Stimulated activated CD4-positive, alpha-beta T cell treated with anti-CD3 and anti-CD28 coated beads, Interleukin-15, amount 100 ng/mL, for 48 hours (primary cell): Measurements from ENCODE around the gene CNKSR2.

Experiments
- DNase-seq, 2 donors: peaks; one replicate each; pipeline ENCODE4 v3.0.0-alpha.2; 2020; ENCODE audit warnings: low read depth in 2 of 2

CNKSR2 gene

GRCh38 chrX:21610168-21610567 is 235.9 kb downstream of the CNKSR2 start:
- DNase-seq, result no peak

DNA sequence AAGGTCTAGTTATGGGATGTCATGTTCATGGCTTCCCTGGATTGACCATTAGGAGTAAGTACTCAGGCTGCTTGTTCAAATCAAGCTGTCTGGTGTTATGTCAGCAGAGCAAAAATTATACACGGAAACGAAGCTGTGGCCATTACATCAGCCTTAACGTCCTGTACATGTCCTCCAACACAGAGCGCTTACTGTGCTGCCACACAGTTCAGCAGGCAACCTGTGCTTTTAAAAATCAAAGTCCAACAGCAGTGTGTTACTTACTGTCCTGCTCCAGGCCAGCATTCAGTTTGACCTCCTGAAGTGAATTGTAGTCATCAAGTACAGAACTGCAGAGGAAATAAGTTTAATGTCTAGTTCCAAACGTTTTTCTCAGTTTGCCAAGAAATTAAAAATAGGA is 237.9 kb downstream of the CNKSR2 start:
- DNase-seq, result no peak

DNA sequence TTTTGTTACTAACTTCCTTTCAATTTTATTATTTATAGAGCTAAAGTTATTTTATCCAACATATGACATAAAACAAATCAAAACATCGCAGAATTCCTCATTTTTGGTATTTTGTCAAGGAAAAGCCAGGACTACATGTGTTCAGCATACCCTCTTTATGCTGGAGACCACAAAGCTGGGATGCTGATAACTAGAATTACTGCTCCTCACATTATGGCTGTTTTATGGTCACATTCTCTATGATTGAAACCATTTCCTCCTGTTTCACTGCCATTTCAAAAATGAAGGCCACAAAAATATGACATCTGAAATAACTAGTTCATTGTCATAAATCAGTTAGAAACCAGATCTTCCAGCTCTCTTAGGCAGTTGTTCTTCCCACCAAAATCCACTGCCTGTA is 242.2 kb downstream of the CNKSR2 start:
- no peak for DNase-seq

DNA sequence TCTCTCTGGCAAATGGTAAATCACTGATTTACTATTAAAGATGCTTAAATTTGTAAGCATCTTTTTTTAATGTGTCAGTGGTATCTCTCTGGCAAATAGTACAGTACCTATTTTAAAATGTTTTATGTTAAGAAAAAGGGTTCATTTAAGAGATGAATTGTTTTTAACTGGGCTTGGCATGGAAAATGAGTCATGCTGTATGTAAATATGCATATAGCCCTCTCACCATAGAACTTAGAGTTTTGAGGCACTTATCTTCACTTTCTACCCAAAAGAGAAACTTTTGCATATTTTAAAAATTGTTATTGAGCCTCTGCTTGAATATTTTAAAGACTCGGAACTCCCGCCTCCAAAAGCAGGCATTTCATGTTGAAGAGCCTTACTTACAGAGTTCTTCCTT is 246.0 kb downstream of the CNKSR2 start:
- no peak for DNase-seq

DNA sequence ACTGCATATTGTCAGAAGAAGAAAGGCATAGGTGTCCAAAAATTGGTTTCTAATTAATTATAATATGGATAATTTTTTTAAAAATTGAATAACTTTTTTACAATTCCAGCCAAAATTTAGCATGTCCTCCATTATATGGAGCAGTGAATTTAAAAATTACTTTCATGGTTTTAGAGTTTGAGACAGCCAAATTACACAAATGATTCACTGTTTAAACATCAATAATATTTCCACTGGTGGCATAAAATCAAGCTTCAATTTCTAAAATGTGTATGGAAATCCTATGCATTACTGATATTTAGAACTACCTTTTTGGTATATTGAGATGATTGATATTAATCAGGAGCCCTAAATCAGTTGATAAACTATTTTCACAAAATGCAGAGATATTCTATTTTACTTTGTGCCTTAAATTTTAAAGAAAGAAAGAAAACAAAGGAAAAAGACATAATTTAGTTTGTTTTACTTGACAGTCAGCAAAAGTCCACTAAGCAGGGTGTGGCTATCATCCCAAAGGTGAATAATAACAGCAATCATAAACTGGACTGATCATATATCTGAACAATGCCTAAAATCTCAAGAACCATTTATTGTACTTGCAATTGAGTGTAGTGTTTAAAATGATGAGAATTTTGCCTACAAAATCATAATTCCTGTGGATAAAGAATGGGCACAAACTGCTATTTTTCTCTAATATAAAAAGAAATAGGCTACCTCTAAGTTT is 249.7 kb downstream of the CNKSR2 start:
- DNase-seq, result no peak

DNA sequence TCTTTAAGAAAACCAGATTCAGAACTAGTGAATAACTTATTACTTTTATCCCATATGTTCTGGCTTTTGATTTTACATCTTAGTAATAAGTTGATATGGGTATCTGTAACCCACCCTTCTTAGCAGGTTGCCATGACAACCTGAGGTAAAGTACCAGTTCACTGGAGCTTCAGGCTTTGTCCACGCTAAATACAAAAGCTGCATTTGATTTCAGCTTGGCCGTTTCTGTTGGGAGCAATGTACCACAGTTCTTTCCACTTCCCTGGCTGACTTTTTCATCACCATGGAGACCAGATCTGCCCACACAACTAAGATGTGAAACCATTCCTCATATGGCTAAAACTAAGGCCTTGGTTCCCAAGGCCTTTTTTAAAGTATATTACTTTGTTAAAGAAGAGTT is 257.8 kb downstream of the CNKSR2 start:
- DNase-seq, result no peak

GRCh38 chrX:21638311-21638710 is 264.1 kb downstream of the CNKSR2 start:
- DNase-seq, result no peak

DNA sequence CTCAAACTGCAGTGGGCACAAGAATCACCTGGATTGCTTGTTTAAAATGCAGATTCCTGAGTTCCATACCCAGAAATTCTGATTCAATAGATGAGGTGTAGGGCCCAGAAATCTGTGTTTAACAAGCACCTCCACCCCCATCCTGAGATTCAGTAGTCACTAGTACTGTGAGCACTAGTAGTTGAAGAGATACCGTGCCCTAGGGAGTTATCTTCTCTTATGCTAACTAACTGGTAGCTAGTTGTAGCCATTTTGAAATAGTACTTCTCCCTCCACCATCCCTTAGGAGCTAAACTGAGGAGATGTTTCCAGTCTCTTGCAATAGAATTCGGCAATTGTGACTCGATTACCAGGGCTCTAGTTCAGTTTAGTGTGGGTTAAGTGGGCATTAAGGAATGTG is 265.6 kb downstream of the CNKSR2 start:
- no peak for DNase-seq

DNA sequence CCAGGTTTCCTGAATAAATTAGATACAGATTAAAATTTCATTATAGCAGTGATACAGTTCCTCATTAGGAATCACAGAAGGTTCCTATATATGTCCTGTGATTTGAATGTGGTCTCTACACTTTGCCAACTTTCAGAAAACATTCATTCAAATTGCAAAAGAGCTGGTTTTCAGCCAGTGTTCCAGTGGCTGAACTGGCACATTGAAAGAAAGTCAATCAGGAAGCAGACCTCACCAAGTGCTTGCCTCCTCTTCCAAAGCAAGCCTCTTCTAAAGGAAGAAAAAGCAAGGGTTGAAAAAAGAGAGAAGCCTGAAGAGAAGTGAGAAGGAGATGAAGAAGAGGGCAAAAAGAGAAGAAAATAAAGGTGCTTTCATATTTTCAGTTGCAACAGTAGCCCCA is 271.2 kb downstream of the CNKSR2 start:
- DNase-seq, result no peak

GRCh38 chrX:21645886-21646285 is 271.7 kb downstream of the CNKSR2 start:
- no peak for DNase-seq

DNA sequence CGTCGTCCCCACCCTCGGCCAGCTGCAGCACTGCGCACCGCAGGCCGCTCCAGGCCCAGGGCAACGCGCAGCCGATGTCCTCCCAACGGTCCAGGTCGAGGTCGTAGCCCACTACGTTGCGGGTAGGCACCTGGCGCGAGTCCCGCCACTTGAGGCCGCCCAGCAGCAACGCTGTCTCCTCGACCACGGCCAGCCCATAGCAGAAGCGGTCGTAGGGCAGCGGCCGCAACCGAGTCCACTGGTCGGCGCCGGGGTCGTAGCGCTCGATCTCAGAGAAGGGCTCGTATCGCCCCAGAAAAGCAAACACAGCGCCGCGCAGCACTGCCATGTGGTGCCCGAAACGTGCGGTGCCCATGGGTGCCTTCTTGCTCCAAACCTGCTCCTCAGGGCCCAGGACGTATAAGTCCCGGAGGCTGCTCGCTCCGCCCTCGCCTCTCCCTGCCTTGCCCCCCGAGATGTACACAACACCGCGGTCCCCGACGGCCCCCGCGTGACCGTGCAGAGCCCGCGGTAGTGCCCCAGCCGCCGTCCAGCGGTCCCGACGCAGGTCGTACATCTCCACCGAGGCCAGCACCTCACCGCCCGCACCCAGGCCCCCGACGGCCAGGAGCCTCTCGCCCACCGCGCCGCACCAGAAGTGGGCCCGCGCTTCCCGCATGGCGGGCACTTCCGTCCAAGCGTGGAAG is 281.8 kb downstream of the CNKSR2 start:
- no peak for DNase-seq

DNA sequence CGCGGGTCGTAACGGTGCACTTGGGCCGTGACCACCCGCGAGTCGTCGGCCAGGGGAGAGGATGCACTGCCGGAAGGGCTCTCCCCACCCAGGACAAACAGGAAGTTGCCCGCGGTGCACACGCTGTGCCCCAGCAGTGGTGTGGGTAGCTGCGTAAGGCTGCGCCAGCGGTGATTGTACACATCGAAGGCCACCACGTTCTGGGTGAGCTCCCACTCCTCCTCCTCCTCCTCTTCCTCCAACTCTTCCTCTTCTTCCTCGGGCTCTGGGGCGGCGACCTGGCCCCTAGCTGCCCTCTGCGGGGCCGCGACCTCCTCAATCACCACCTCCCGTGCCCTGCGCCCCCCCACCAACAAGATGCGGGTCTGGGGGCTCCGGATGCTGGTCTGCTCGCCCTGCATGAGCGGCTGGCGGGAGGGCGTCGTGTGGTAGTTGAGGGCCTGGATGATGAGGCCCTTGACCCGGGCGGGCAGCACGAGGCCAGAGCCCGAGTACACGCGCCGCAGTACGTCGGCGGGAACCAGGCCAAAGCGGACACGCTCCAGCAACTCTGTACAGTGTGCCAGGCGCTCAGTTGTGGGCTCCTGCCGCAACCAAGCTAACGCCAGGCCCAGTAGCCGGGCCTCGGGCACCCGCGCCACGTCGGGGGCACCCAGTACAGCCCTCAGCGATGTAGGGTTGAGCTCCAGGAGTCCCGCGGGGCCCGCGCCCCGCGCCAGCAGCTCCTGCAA is 282.5 kb downstream of the CNKSR2 start:
- no peak for DNase-seq

DNA sequence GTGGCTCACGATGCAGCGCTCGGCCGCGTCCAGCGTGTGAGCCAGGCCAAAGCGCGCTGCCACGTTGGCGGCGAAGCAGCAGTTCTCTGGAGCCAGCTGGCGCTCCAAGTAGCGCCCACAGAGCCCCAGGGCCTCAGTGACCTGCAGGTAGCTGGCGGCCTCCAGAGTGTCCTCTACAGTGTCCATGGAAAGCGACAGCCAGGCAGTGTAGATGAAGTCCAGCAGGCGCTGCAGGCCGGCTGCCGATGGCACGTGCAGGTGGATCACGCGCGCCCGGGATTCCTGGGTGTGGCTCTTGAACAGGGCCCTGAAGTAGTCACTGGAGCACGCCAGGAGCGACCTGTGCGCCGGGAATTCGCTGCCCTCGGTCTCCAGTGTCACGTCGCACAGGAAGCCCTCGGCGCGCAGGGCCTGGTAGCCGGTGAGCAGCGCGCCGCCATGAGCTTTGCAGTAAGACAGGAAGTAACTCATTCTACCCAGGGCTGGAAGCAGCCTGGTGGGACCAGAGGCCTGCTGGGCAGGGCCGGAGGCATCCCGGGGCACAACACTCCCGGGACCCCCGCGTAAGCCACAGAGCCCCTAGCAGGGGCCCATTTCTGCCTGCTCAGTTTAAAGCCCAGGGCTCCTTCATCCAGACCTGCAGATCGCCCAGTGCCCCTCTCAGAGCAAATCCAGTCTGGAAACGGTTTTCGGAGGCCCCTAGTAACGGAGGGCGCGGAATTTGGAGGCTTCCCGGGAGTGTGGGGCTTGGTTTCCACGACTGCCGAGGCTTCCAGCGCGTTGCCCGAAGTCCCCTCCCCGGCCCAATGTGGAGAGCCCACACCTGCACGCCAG is 283.3 kb downstream of the CNKSR2 start:
- no peak for DNase-seq

DNA sequence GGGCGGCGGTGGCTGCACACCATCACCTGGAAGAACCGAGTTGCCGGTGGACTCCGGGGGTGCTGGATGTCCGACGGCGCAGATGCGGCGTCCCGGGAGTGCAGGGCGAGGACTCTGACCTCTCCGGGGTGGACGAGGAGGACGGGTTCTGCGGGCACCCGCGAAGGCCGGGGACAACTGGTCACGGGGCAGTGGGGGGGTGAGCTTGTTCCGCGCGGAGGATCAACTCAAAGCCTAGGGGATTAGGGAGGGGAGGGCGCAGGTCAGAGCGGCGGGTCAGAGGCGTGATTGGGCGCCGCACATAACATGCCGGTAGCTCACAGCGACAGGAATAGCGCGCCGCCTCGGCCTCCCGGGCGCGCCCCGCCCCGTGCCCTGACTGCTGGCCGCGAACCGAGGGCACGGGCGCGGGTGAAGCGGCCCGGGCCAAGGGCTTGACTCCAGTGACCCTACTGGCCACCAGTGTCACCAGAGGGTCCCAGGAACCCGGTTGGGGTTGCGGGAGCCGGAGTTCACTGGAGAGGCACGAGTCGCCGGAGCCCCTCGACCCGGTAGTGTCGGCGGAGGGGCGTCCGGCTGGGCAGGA is 284.0 kb downstream of the CNKSR2 start, which contains the start of gene KLHL34:
Gene KLHL34 (minus strand): TSS at position 179 of the 586 bp plus-strand sequence. CDS start 542 bp downstream, outside the sequence.
- DNase-seq, result no peak

DNA sequence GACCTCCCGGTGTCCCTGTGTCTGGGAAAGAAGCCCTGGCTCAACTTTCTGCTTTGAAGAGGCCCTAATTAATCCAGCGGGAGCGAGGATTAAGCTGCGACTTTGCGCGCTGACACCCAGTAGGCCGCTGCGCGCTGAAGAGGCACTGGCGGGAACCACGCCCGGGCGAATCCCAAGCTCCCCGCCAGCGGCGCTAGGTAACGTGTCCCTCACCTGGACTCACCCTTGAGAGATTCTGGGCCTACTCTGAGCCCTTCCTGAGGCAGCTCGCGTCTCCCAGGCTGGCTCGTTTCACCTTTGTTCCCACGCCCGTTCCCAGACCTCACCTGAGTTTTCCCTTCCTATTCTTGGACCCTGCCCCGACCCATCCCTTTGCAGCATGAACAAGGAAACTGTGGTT is 284.5 kb downstream of the CNKSR2 start:
- DNase-seq, result no peak

- DNase-seq, result no peak
These were observed 285.1 kb downstream of the CNKSR2 start for GRCh38 chrX:21659320-21659719.

- no peak for DNase-seq
These were observed 285.9 kb downstream of the CNKSR2 start for GRCh38 chrX:21660156-21660555.

- DNase-seq, result no peak
These were observed 287.1 kb downstream of the CNKSR2 start for GRCh38 chrX:21661316-21661715.

GRCh38 chrX:21662761-21663160 is 288.5 kb downstream of the CNKSR2 start:
- no peak for DNase-seq

DNA sequence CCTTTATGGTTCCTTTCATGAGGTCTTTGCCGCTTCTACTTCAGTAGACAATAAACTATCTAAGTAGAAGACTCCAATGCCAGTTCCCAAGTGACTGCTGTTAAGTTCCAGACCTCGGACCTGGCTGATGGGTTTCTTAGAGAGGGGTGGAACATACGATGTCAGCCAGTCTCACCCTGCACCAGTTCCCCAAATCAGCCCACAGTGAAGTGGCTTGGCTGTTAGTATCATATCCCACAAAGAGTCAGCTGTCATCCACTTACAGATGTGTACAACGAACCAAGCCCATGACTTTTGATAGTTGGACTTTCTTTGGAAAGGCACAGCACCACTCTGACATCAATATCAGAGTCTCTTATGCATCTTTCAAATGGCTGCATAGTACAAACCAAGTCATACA is 292.0 kb downstream of the CNKSR2 start:
- DNase-seq, result no peak

DNA sequence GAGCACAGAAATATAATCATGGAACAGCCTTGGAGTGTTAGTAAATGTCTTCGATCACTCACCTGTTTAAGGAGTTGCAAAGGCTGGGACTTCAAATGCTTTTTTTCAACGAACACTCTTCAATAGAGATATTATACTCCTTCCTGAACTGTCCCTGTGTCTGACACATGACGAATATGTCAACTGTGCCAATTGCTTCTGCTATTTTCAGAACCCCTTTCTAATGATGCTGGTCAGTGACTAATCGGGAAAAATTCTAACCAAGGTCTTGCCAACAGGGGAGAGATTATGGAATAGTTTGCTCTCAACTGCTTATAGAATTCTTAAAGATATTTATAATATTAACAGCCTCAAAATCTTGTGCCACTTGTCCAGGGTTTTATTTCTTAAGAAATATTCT is 292.5 kb downstream of the CNKSR2 start:
- DNase-seq, result no peak
